ENCODE measurements around the gene SLC8A1.

The SLC8A1 gene

DNA sequence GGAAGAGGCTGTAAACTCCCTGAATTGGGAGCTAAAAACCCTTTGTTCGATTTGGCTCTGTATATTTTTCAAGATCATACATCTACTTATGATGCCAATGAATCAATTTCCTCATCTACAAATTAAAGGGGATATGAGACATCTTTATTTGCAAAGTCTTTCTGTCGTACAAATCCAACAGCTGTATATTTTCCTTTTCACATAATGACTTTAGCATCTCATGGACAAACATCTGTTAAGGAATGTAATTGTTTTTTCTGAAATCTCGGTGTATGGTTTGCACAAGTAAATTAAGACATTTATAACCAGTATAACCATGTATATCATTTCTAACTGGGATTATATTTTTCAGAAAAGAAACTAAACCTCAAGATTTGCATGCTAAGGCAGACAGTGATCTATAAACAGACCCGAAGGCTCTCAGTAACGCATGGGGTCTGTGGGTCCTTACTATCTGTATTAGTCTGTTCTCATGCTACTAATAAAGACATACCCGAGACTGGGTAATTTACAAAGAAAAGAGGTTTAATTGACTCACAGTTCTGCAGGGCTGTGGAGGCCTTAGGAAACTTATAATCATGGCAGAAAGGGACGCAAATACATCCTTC, 130.8 kb downstream of the SLC8A1 start:
- in situ Hi-C loops (cut with HindIII; ENCODE audit: low sequenced_read_pairs): no loop called here

DNA sequence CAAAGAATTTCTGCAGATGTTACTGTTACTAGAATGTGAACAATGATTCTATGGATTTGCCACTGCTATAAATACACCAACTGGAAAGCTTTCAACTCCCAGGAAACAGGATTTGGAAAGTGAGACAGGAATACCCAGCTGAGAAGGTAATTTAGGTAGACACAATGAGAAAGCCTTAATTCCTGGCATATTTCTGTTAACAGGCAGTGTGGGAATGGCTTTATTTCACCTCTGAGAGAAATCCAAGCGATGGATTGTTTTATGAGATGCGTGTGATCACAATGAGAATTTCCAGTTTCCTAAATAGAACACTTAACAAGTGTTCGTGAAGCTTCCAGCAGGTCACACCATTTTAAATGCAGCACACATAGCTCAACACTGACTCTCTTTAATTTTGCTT, 133.0 kb downstream of the SLC8A1 start:
- in situ Hi-C loops (cut with HindIII; ENCODE audit: low sequenced_read_pairs): no loop called here

DNA sequence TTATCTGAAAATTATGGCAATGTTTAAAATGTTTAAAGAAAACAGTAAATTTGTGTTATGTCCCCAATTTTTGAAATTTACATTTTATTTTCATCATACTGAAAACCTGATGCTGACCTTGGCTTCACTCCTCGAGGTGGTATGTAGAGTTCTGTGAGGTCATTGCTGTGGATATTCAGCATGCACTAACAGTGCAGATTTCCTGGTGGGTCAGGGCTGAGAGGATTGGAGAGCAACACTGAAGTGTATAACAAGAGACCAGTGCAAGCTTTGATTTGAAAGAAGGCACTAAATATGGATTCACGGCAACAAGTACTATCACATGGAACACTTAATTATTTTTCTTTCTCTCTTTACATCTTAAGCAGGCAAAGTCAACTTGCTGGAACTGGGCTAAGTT, 134.1 kb downstream of the SLC8A1 start:
- in situ Hi-C loops (cut with HindIII; ENCODE audit: low sequenced_read_pairs): no loop called here

GRCh38 chr2:40317046-40317445, 134.8 kb downstream of the SLC8A1 start:
- in situ Hi-C loops (cut with HindIII; ENCODE audit: low sequenced_read_pairs): no loop called here

- in situ Hi-C loops (cut with HindIII; ENCODE audit: low sequenced_read_pairs): no loop called here
Measured at GRCh38 chr2:40316620-40317019, 135.3 kb downstream of the SLC8A1 start.

- in situ Hi-C loops (cut with HindIII; ENCODE audit: low sequenced_read_pairs): no loop called here
Measured at GRCh38 chr2:40315683-40316082, 136.2 kb downstream of the SLC8A1 start.

DNA sequence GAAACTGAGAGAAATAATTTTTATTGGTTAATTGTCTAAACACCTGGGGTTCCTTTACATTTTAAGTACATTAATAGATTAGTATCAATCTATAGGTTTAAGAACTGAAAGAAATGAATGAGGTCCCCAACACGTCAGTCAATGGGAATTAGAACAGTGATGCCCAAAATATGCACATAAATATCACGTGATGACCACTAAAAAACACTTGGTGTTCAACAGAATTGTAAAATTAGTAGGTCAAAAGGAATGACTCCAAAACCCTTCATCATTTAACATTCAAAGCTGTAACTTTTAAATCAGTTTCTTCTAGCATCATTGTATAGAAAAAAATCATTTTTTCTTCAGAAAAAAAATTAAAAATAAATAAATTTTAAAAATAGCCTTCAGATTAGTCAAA, 140.9 kb downstream of the SLC8A1 start:
- in situ Hi-C loops (cut with HindIII; ENCODE audit: low sequenced_read_pairs): no loop called here

- in situ Hi-C loops (cut with HindIII; ENCODE audit: low sequenced_read_pairs): no loop called here
Measured at GRCh38 chr2:40310303-40310702, 141.6 kb downstream of the SLC8A1 start.

DNA sequence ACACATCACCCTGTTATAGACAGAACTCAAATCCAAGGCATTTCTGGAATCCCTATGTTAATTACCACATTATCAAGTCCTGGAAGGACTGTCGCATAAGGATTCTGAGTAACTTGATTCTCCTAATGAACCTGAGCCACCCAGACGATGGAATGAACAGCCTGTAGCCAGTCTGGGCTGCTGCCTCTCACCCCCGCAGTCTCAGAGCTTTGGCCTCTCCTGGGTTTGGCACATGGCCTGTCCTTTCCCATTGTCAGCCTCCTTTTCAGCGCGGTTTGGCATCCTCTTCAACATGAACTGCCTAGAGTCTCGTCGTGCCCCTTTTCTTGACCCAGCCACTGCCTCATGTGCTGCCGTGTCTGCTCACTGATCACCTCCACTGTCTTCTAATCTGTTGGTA, 147.6 kb downstream of the SLC8A1 start:
- in situ Hi-C loops (cut with HindIII; ENCODE audit: low sequenced_read_pairs): no loop called here

GRCh38 chr2:40303746-40304145, 148.1 kb downstream of the SLC8A1 start:
- in situ Hi-C loops (cut with HindIII; ENCODE audit: low sequenced_read_pairs): no loop called here

- in situ Hi-C loops (cut with HindIII; ENCODE audit: low sequenced_read_pairs): no loop called here
Measured at GRCh38 chr2:40302751-40303325, 149.1 kb downstream of the SLC8A1 start.

- in situ Hi-C loops (cut with HindIII; ENCODE audit: low sequenced_read_pairs): no loop called here
Measured at GRCh38 chr2:40300391-40300790, 151.5 kb downstream of the SLC8A1 start.

DNA sequence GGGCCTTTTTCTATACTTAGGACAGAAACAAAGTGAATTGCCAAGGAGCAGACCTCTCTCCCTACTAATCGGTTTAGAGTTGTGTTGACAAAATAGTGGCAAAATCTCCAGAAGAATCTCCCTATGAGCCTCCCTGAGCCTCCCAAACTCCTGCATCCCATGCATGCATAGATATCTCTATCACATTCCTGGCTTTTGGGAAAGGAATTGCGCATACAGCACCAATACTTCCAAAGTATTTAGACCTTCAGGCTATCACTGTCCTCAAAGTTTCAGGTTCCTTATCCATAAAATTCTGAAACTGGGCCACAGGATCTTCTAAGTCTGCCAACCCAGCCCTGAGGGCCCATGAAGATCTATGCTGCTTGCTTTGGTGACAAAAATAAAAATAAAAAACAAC, 152.1 kb downstream of the SLC8A1 start:
- in situ Hi-C loops (cut with HindIII; ENCODE audit: low sequenced_read_pairs): no loop called here

DNA sequence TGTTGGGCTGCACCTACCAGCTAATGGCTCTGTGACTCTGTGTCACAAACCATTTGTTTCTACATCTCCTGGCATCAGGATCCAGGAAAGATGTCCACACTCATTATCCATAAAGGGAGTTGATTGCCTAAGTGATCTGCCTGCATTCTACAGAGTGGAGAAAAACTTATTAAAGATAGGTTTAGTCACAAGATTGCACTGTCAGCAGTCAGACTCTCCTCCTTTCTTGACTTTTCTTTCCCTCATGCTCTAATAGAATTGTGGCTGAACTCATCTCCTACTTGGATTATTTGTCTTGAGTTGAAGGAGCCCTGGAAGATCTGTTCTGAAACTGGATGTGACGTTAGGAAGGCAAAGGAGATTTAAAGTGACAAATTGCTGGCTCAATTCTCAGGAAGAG, 152.7 kb downstream of the SLC8A1 start:
- in situ Hi-C loops (cut with HindIII; ENCODE audit: low sequenced_read_pairs): no loop called here

DNA sequence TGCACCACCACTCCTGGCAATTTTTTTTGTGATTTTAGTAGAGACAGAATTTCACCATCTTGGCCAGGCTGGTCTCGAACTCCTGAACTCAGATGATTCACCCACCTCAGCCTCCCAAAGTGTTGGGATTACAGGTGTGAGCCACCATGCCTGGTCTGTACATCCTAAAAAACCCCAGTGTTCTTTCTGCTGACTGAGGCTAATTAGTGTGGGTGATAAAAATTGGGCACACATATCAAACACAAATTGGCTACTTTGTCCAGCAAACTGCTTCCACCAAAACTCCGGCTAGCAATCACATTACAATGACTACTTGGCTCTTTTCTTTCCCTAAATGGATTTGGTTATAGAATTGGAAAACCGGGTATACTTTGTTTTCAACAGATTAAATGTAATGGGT, 153.9 kb downstream of the SLC8A1 start:
- in situ Hi-C loops (cut with HindIII; ENCODE audit: low sequenced_read_pairs): no loop called here

DNA sequence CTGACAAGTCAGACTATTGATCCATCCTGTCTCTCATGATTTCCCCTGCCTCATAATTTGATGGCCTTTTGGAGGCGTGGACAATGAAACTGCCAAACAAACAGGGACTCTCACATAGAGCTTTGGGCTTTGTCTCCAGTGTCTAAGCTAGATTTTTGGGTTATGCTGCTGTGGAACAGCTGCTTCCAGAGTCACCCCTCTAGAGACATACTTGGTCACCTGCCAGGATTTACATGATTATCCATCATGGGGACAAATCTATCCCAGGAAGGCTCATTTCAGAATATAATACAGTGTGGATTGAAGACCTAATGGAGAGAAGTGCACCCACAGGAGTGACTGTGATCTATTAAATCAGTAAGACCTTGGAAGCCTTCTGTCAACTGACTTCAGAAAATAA, 159.6 kb downstream of the SLC8A1 start:
- in situ Hi-C loops (cut with HindIII; ENCODE audit: low sequenced_read_pairs): no loop called here

DNA sequence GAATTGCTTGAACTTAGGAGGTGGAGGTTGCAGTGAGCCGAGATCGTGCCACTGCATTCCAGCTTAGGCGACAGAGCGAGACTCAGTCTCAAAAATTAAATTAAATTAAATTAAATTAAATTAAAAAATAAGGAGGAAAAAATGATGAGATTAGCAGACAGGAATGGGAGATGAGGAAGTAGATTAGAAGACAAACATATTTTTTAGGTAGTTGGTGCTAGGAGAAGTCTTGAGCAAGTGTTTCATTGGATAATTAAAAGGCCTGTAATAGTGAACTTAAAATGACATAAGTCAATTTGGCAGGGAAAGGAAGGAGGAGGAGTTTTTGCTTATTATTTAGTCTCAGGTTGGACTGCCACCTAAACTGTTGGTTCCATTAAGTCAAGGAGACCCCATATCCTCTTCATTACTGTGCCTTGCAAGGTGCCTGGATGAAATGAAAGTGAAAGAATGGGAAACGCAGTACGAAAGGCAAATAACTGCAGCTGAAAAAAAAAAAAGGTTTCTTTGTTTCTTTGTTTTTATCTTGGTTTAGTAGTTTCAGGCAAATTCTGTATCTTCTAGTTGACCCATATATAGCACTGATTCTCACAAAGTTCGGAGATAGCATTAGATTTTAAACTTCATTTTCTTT, 162.0 kb downstream of the SLC8A1 start:
- in situ Hi-C loops (cut with HindIII; ENCODE audit: low sequenced_read_pairs): no loop called here

DNA sequence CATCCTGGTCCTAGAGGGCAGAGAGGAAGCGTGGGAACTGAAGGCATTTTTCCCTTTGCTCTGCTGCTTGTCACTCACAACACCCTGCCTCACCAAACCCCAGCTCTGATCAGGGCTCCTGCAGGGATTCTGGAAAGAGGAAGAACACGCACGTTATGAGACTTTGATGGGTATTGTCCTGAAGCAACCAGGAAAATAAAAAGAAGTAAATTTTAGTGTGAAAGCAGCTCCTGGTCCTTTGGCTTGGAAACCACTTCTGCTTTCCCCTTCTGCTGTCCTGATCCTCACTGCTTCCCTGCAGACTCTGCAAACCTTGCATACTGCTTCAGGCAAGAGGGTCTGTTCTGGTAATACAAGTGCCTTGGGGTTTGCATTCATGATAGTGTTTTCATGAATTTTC, 164.1 kb downstream of the SLC8A1 start:
- in situ Hi-C loops (cut with HindIII; ENCODE audit: low sequenced_read_pairs): no loop called here

DNA sequence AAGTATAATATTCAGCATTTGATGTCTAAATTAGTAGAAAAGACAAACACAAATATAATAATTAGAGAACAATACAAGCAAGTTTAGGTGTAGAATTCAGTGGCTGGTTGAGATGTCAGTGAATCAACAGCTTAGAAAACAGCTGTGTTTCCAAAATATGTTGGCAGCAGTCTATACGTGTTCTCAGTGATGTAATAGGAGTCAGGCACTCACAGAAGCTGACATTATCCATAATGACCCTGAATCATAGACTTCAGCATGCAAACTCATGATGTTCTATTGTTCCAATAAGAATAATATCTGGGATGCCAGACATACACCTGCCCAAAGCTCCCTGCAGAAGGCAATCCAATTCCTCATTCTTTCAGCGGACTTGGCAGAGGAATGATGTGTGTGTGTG, 164.7 kb downstream of the SLC8A1 start:
- in situ Hi-C loops (cut with HindIII; ENCODE audit: low sequenced_read_pairs): no loop called here

DNA sequence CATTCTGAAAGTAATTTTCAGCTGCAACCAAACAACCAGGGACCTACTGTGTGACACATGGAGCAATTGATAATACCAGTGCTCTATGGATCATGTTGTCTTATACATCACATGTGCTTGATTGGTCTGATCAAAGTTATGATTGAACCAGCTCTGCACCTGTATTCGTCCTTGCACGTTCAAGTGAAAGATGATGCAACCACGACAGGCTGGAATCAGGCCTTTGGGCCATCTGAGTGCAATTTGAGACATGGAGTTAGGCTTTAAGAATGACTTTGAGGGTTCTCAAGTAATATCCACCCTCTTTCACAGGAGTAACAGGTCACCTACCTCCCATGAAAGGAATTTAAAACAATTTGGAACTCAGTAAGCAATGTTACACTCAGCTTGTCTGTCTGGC, 165.2 kb downstream of the SLC8A1 start:
- in situ Hi-C loops (cut with HindIII; ENCODE audit: low sequenced_read_pairs): no loop called here

GRCh38 chr2:40285391-40285790, 166.5 kb downstream of the SLC8A1 start:
- in situ Hi-C loops (cut with HindIII; ENCODE audit: low sequenced_read_pairs): no loop called here

GRCh38 chr2:40284797-40285196, 167.1 kb downstream of the SLC8A1 start:
- in situ Hi-C loops (cut with HindIII; ENCODE audit: low sequenced_read_pairs): no loop called here

Data from DLD1 (cell line).